Liver (tissue), 9 donors: ENCODE data around the gene GPR55. TPM values are rescaled to one million over a fixed set of nuclear protein-coding genes. Genes with fewer than 3 reads are reported as not detected.

Experiments
- DNase-seq: peaks from one replicate; pipeline ENCODE4 v3.0.0-alpha.2; 2017; ENCODE audit warnings: low spot score
- H3K27ac ChIP-seq, 2 donors: one replicate each; pipeline ENCODE4 v1.7.0; 2013; ENCODE audit warnings: inconsistent platforms in 2 of 2, low read length in 2 of 2, control low read depth in 1 of 2, low read depth in 1 of 2, mild to moderate bottlenecking in 1 of 2
- H3K27me3 ChIP-seq, 4 donors: one replicate each; pipeline versions ENCODE4 v1.6.1 to v1.7.0; 2013; ENCODE audit warnings: low read length in 3 of 4, inconsistent platforms in 1 of 4, mild to moderate bottlenecking in 1 of 4, moderate library complexity in 1 of 4; ENCODE audit not compliant: control insufficient read depth in 4 of 4, insufficient read depth in 4 of 4
- H3K36me3 ChIP-seq, 4 donors: one replicate each; pipeline versions ENCODE4 v1.6.1 to v1.7.0; 2013; ENCODE audit warnings: low read length in 3 of 4, mild to moderate bottlenecking in 3 of 4, low read depth in 1 of 4, moderate library complexity in 1 of 4; ENCODE audit not compliant: control insufficient read depth in 4 of 4, insufficient read depth in 3 of 4
- H3K4me1 ChIP-seq, 4 donors: one replicate each; pipeline versions ENCODE4 v1.6.1 to v1.7.0; 2013; ENCODE audit warnings: low read length in 3 of 4, mild to moderate bottlenecking in 3 of 4, moderate library complexity in 1 of 4; ENCODE audit not compliant: control insufficient read depth in 4 of 4, insufficient read depth in 4 of 4
- H3K4me3 ChIP-seq, 3 donors: one replicate each; pipeline versions ENCODE4 v1.6.1 to v1.7.0; 2013; ENCODE audit warnings: low read length in 3 of 3, control low read depth in 1 of 3, low read depth in 1 of 3, mild to moderate bottlenecking in 1 of 3
- H3K9ac ChIP-seq, 2 donors: one replicate each; pipeline ENCODE4 v1.7.0; 2013; ENCODE audit warnings: low read length in 2 of 2, mild to moderate bottlenecking in 2 of 2, moderate library complexity in 2 of 2, control low read depth in 1 of 2, low read depth in 1 of 2
- H3K9me3 ChIP-seq, 4 donors: one replicate each; pipeline versions ENCODE4 v1.6.1 to v1.7.0; 2013; ENCODE audit warnings: low read length in 3 of 4; ENCODE audit not compliant: control insufficient read depth in 4 of 4
- CTCF ChIP-seq: fragments of 150-350 bp; IDR thresholded peaks from 2 replicates; pipeline ENCODE4 v1.5.1; 2017; ENCODE audit warnings: improper control_type of control experiment, low read depth, low read length; ENCODE audit not compliant: missing input control
- EGR1 ChIP-seq, 2 donors: IDR thresholded peaks; 2 replicates each; pipeline ENCODE4 v1.6.1; 2016 to 2018; ENCODE audit warnings: antibody characterized with exemption in 2 of 2, low read depth in 2 of 2
- FOXA1 ChIP-seq: IDR thresholded peaks from 2 replicates; pipeline ENCODE4 v1.6.1; 2016; ENCODE audit warnings: antibody characterized with exemption
- GABPA ChIP-seq, 2 donors: IDR thresholded peaks in 1 of 2; conservative IDR thresholded peaks in 1 of 2; 2 replicates each; pipeline ENCODE4 v1.6.1; 2016; ENCODE audit warnings: antibody characterized with exemption in 2 of 2, mild to moderate bottlenecking in 1 of 2, moderate library complexity in 1 of 2
- HNF4A ChIP-seq, 2 donors: conservative IDR thresholded peaks; 2 replicates each; pipeline ENCODE4 v1.6.1; 2016; ENCODE audit warnings: antibody characterized with exemption in 2 of 2, mild to moderate bottlenecking in 2 of 2
- JUND ChIP-seq, 2 donors: IDR thresholded peaks; 2 replicates each; pipeline ENCODE4 v1.6.1; 2016; ENCODE audit warnings: antibody characterized with exemption in 2 of 2
- NR2F2 ChIP-seq: IDR thresholded peaks from 2 replicates; pipeline ENCODE4 v1.6.1; 2016; ENCODE audit warnings: antibody characterized with exemption
- RXRA ChIP-seq, 2 donors: IDR thresholded peaks; 2 replicates each; pipeline ENCODE4 v1.6.1; 2017 to 2018; ENCODE audit warnings: antibody characterized with exemption in 2 of 2, mild to moderate bottlenecking in 1 of 2
- SP1 ChIP-seq: IDR thresholded peaks from 2 replicates; pipeline ENCODE4 v1.6.1; 2018; ENCODE audit warnings: antibody characterized with exemption, mild to moderate bottlenecking
- YY1 ChIP-seq: IDR thresholded peaks from 2 replicates; pipeline ENCODE4 v1.6.1; 2016; ENCODE audit warnings: antibody characterized with exemption, mild to moderate bottlenecking
- WGBS: extraction: QIAGEN DNeasy Blood & Tissue Kit; methylation state at CpG from one replicate; pipeline ENCODE4 v1.1.7; 2013; 5-methylcytosine and 5-hydroxymethylcytosine counted together
- polyA plus RNA-seq, 2 donors: library from polyadenylated mRNA; stranded (reverse) in 1 of 2; unstranded in 1 of 2; fragments of 200-250 nt in 1 of 2; fragments of >200 nt in 1 of 2; fragmentation: Nextera tagmentation in 1 of 2; extraction: Ambion mirVana in 1 of 2; gene quantifications; one replicate each; pipeline versions ENCODE4 v1.2.1 to v1.2.3, GENCODE V29; 2013 to 2015
- total RNA-seq, 2 donors: library from RNA; depleted of rRNA; stranded (reverse); fragments of >200 nt; gene quantifications; one replicate each; pipeline ENCODE4 v1.2.3, GENCODE V29; 2014
- TF ChIP-seq, protein P1 (sequence below): IDR thresholded peaks from 2 replicates; pipeline ENCODE4 v1.6.1; 2016; ENCODE audit warnings: antibody characterized with exemption, mild to moderate bottlenecking
- TF ChIP-seq, protein P2 (sequence below): IDR thresholded peaks from 2 replicates; pipeline ENCODE4 v1.6.1; 2016; ENCODE audit warnings: antibody characterized with exemption
- TF ChIP-seq, protein P3 (sequence below): IDR thresholded peaks from 2 replicates; pipeline ENCODE4 v1.6.1; 2016; ENCODE audit warnings: antibody characterized with exemption
- TF ChIP-seq, protein P4 (sequence below): IDR thresholded peaks from 2 replicates; pipeline ENCODE4 v1.6.1; 2016; ENCODE audit warnings: antibody characterized with exemption
- donor health status: healthy.
- donor health status: healthy.
- donor health status: healthy.
- donor health status: healthy.
- donor health status: healthy.

GPR55 gene
- total and polyA plus RNA-seq, 4 donors = 0.05 to 0.17 (median 0.10) TPM; not detected in 1

- H3K4me3 ChIP-seq = no peak overlapping the region
- H3K36me3 ChIP-seq = no peaks in the 10 kb centered on the region
- peaks cover 0 to 7% (median 3%) of the 10 kb centered on the region in 4 donors for H3K9me3 ChIP-seq
- no peak for TF ChIP-seq CTCF
- TF ChIP-seq, protein P1, sequence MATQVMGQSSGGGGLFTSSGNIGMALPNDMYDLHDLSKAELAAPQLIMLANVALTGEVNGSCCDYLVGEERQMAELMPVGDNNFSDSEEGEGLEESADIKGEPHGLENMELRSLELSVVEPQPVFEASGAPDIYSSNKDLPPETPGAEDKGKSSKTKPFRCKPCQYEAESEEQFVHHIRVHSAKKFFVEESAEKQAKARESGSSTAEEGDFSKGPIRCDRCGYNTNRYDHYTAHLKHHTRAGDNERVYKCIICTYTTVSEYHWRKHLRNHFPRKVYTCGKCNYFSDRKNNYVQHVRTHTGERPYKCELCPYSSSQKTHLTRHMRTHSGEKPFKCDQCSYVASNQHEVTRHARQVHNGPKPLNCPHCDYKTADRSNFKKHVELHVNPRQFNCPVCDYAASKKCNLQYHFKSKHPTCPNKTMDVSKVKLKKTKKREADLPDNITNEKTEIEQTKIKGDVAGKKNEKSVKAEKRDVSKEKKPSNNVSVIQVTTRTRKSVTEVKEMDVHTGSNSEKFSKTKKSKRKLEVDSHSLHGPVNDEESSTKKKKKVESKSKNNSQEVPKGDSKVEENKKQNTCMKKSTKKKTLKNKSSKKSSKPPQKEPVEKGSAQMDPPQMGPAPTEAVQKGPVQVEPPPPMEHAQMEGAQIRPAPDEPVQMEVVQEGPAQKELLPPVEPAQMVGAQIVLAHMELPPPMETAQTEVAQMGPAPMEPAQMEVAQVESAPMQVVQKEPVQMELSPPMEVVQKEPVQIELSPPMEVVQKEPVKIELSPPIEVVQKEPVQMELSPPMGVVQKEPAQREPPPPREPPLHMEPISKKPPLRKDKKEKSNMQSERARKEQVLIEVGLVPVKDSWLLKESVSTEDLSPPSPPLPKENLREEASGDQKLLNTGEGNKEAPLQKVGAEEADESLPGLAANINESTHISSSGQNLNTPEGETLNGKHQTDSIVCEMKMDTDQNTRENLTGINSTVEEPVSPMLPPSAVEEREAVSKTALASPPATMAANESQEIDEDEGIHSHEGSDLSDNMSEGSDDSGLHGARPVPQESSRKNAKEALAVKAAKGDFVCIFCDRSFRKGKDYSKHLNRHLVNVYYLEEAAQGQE = no peak
- no peak for TF ChIP-seq FOXA1
- TF ChIP-seq YY1 = no peak
- TF ChIP-seq, protein P2, sequence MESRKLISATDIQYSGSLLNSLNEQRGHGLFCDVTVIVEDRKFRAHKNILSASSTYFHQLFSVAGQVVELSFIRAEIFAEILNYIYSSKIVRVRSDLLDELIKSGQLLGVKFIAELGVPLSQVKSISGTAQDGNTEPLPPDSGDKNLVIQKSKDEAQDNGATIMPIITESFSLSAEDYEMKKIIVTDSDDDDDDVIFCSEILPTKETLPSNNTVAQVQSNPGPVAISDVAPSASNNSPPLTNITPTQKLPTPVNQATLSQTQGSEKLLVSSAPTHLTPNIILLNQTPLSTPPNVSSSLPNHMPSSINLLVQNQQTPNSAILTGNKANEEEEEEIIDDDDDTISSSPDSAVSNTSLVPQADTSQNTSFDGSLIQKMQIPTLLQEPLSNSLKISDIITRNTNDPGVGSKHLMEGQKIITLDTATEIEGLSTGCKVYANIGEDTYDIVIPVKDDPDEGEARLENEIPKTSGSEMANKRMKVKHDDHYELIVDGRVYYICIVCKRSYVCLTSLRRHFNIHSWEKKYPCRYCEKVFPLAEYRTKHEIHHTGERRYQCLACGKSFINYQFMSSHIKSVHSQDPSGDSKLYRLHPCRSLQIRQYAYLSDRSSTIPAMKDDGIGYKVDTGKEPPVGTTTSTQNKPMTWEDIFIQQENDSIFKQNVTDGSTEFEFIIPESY = no peak
- 88% methylated on average over 9 of the region's 9 CpGs for WGBS
- no peak overlapping the region for H3K9ac ChIP-seq
- no peak for DNase-seq
- H3K4me1 ChIP-seq = no peaks in the 10 kb centered on the region
- H3K27me3 ChIP-seq = no peaks in the 10 kb centered on the region
- H3K27ac ChIP-seq = no peak overlapping the region
These were observed 15.4 kb upstream of the GPR55 start for GRCh38 chr2:230940471-230940815.

GRCh38 chr2:230939691-230940470 is 14.8 kb upstream of the GPR55 start:
- WGBS = 91% methylated on average over 18 of the region's 18 CpGs
- H3K36me3 ChIP-seq = no peaks in the 10 kb centered on the region
- H3K9me3 ChIP-seq = peaks cover 0 to 7% (median 3%) of the 10 kb centered on the region in 4 donors
- H3K27me3 ChIP-seq = no peaks in the 10 kb centered on the region
- no peak overlapping the region for H3K27ac ChIP-seq
- no peak for DNase-seq
- no peak overlapping the region for H3K4me3 ChIP-seq
- no peaks in the 10 kb centered on the region for H3K4me1 ChIP-seq
- no peak overlapping the region for H3K9ac ChIP-seq
- TF ChIP-seq, protein P2 = no peak
- TF ChIP-seq CTCF = no peak
- no peak for TF ChIP-seq EGR1 (IDR thresholded peaks at IDR 0.05; ENCODE audit: low read depth in 2 of 2)
- no peak for TF ChIP-seq RXRA (IDR thresholded peaks at IDR 0.05)
- TF ChIP-seq YY1 = no peak
- TF ChIP-seq, protein P3, sequence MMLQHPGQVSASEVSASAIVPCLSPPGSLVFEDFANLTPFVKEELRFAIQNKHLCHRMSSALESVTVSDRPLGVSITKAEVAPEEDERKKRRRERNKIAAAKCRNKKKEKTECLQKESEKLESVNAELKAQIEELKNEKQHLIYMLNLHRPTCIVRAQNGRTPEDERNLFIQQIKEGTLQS = no peak
- no peak for TF ChIP-seq HNF4A (conservative IDR thresholded peaks at IDR 0.05)
- TF ChIP-seq, protein P4, sequence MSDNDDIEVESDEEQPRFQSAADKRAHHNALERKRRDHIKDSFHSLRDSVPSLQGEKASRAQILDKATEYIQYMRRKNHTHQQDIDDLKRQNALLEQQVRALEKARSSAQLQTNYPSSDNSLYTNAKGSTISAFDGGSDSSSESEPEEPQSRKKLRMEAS = no peak
- no peak for TF ChIP-seq SP1
- TF ChIP-seq NR2F2 = no peak
- no peak for TF ChIP-seq JUND (IDR thresholded peaks at IDR 0.05)
- no peak for TF ChIP-seq GABPA (IDR thresholded peaks at IDR 0.05 in 1 of 2, conservative IDR thresholded peaks at IDR 0.05 in 1 of 2)
